ENCODE results near the gene MARCHF6. TPM values are rescaled to one million over a fixed set of nuclear protein-coding genes. Genes with fewer than 3 reads are reported as not detected.

MARCHF6 gene
- total RNA-seq = 100 to 1,000 TPM in 3 of 4 donors, 10 to 100 TPM in 1; 93.5 to 177 (median 111) TPM

DNA sequence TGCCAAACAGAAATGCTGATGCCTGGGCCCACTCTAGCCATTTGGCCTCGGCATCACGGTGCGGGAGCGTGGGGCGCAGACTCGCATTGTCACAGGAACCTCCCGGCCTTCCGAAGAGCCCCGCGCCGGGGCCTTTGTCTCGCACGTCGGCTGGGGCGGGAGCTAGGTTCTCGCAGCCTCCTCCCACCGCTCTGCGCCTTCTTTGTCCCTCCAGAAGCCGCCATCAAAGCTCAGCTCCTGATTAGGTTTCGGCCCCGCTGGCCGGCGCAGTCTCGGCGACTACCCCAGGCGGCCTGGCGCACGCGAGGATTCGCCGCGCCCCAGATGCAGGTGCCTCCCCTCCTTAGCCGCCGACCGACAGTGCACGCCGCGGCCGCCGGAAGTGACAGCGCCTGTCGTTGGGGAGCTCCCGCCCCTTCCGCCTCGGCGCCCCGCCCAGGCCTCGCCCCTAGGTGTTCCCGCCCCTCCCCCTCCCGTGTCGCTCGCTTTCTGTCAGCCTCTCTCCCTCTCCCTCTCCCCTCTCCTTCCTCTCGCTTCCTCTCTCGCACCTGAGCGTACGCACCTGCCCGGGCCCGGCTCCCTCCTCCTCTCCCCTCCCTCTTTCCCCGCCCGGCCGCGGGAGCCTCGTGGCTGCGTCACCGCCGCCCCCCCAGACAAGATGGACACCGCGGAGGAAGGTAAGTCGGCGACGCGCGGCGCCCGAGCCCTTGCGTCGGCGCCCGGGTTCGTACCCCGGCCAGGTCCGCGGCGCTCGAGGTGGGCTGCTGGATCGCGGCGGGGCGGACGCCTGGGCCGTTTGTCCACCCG is at the start of gene MARCHF6:
Gene MARCHF6, plus strand, starts transcription at position 455 of the 807 bp plus-strand sequence. Its CDS starts 204 bp downstream, at position 659.
- WGBS, 2 donors (ENCODE audit: low coverage in 1 of 2) = 0% methylated on average over 55 of the region's 92 CpGs; no CpG with 5 or more reads in 1 of the 2 donors
- H3K4me1 ChIP-seq = peaks cover 14 to 42% (median 25%) of the 10 kb centered on the region in 4 donors
- intact Hi-C loops (cut with DNase I; ENCODE audit: low total_unique reads) (no loop called here), in situ Hi-C loops (cut with MboI; ENCODE audit: low pct_ligation_motif_present in 1 of 4, low pct_unique_long_range_greater_than_20kb in 1 of 4, low sequenced_read_pairs in 3 of 4) (no loop called here)
- H3K27ac ChIP-seq = peak within 1 kb of the TSS; percentile 97 to 100 (median 99)
- no peaks in the 10 kb centered on the region for H3K9me3 ChIP-seq
- peak within 1 kb of the TSS; percentile 94 to 99 (median 97) for H3K4me3 ChIP-seq
- peak; percentile 97 to 98 (median 97) for TF ChIP-seq POLR2AphosphoS5 (IDR thresholded peaks at IDR 0.05)
- no peak for TF ChIP-seq EP300 (IDR thresholded peaks at IDR 0.05; ENCODE audit: low read depth)
- peak; percentile 94 for TF ChIP-seq POLR2A (IDR thresholded peaks at IDR 0.05)
- TF ChIP-seq, protein P1, sequence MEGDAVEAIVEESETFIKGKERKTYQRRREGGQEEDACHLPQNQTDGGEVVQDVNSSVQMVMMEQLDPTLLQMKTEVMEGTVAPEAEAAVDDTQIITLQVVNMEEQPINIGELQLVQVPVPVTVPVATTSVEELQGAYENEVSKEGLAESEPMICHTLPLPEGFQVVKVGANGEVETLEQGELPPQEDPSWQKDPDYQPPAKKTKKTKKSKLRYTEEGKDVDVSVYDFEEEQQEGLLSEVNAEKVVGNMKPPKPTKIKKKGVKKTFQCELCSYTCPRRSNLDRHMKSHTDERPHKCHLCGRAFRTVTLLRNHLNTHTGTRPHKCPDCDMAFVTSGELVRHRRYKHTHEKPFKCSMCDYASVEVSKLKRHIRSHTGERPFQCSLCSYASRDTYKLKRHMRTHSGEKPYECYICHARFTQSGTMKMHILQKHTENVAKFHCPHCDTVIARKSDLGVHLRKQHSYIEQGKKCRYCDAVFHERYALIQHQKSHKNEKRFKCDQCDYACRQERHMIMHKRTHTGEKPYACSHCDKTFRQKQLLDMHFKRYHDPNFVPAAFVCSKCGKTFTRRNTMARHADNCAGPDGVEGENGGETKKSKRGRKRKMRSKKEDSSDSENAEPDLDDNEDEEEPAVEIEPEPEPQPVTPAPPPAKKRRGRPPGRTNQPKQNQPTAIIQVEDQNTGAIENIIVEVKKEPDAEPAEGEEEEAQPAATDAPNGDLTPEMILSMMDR (IDR thresholded peaks at IDR 0.05) = peak in 2 of 5 experiments; percentile 21 to 30
- peak; percentile 98 for DNase-seq
- H3K27me3 ChIP-seq = no peaks in the 10 kb centered on the region
- no peaks in the 10 kb centered on the region for H3K36me3 ChIP-seq

DNA sequence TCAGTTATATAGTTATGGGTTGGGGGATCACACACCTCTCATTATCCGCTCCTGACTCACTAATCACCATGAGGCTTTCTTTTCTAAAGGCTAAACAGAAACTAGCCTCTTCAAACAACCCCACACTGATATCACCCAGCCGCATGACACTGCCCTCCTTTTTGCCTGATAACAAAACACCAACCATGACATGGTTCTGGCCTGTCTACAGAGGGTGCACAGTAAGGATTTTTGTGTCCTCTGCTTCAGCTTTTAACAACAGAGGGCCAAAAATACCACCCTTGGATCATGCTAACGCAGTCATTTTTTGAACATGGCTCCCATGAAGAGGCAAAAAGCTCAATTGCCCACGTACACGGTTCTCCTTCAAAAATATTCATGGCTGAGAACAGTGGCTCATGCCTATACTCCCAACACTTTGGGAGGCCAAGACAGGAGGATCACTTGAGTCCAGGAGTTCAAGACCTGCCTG is 49.8 kb upstream of the MARCHF6 start:
- H3K4me3 ChIP-seq = no peak overlapping the region
- peaks cover 8 to 60% (median 46%) of the 10 kb centered on the region in 4 donors for H3K4me1 ChIP-seq
- DNase-seq = no peak
- no peaks in the 10 kb centered on the region for H3K9me3 ChIP-seq
- TF ChIP-seq, protein P1 (IDR thresholded peaks at IDR 0.05) = no peak
- no peak for TF ChIP-seq EP300 (IDR thresholded peaks at IDR 0.05; ENCODE audit: low read depth)
- no peak for TF ChIP-seq POLR2A (IDR thresholded peaks at IDR 0.05)
- TF ChIP-seq POLR2AphosphoS5 (IDR thresholded peaks at IDR 0.05) = no peak
- H3K27me3 ChIP-seq = no peaks in the 10 kb centered on the region
- in situ Hi-C loops (cut with MboI; ENCODE audit: low pct_ligation_motif_present in 1 of 4, low pct_unique_long_range_greater_than_20kb in 1 of 4, low sequenced_read_pairs in 3 of 4) (no loop called here), intact Hi-C loops (cut with DNase I; ENCODE audit: low total_unique reads) (no loop called here)
- H3K27ac ChIP-seq = peak overlapping the region; percentile 81 to 89 (median 86)
- H3K36me3 ChIP-seq = no peaks in the 10 kb centered on the region
- WGBS, 2 donors (ENCODE audit: low coverage in 1 of 2) = 25 to 84% methylated on average over 2 to 5 of the region's 5 CpGs

DNA sequence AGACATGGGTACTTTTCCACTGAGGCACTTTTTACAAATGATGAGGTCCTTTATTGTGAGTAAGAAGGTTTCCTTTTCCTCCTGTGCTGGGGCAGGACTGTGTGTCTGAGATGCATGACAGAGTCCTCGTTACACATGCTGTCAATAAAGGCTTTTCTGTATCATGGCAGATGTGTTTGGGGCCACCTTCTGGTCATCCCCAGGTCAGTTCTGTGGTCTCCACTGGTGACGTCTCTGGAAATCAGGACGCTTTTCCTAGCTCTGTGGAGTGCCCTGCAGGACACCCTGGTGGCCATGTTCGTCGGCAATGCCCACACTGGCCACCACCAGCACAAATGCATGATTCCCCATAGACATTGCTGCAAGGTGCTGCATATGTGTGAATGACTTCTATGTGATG is 48.6 kb upstream of the MARCHF6 start:
- H3K4me3 ChIP-seq = no peak overlapping the region
- peaks cover 8 to 62% (median 46%) of the 10 kb centered on the region in 4 donors for H3K4me1 ChIP-seq
- no peak for DNase-seq
- no peak for TF ChIP-seq EP300 (IDR thresholded peaks at IDR 0.05; ENCODE audit: low read depth)
- TF ChIP-seq, protein P1 (IDR thresholded peaks at IDR 0.05) = peak in 1 of 5 experiments; percentile 22
- TF ChIP-seq POLR2AphosphoS5 (IDR thresholded peaks at IDR 0.05) = no peak
- no peak for TF ChIP-seq POLR2A (IDR thresholded peaks at IDR 0.05)
- peak overlapping the region; percentile 81 to 89 (median 88) for H3K27ac ChIP-seq
- intact Hi-C loops (cut with DNase I; ENCODE audit: low total_unique reads) (no loop called here), in situ Hi-C loops (cut with MboI; ENCODE audit: low pct_ligation_motif_present in 1 of 4, low pct_unique_long_range_greater_than_20kb in 1 of 4, low sequenced_read_pairs in 3 of 4) (no loop called here)
- 79% methylated on average over 5 of the region's 5 CpGs; no CpG with 5 or more reads in 1 of the 2 donors for WGBS, 2 donors (ENCODE audit: low coverage in 1 of 2)
- no peaks in the 10 kb centered on the region for H3K36me3 ChIP-seq
- no peaks in the 10 kb centered on the region for H3K27me3 ChIP-seq
- no peaks in the 10 kb centered on the region for H3K9me3 ChIP-seq

- H3K4me1 ChIP-seq = peaks cover 8 to 59% (median 42%) of the 10 kb centered on the region in 4 donors
- peak overlapping the region; percentile 81 to 89 (median 88) for H3K27ac ChIP-seq
- no peaks in the 10 kb centered on the region for H3K9me3 ChIP-seq
- 42 to 60% methylated on average over 5 of the region's 5 CpGs for WGBS, 2 donors (ENCODE audit: low coverage in 1 of 2)
- no peak for TF ChIP-seq EP300 (IDR thresholded peaks at IDR 0.05; ENCODE audit: low read depth)
- TF ChIP-seq POLR2A (IDR thresholded peaks at IDR 0.05) = peak; percentile 74
- TF ChIP-seq POLR2AphosphoS5 (IDR thresholded peaks at IDR 0.05) = peak; percentile 23 to 80 (median 65)
- H3K27me3 ChIP-seq = no peaks in the 10 kb centered on the region
- no peaks in the 10 kb centered on the region for H3K36me3 ChIP-seq
- intact Hi-C loops (cut with DNase I; ENCODE audit: low total_unique reads) = no loop called here
- H3K4me3 ChIP-seq = peak overlapping the region in 3 of 4 donors; percentile 37 to 63 (median 49)
- peak; percentile 30 for DNase-seq
- in situ Hi-C loops (cut with MboI; ENCODE audit: low pct_ligation_motif_present in 1 of 4, low pct_unique_long_range_greater_than_20kb in 1 of 4, low sequenced_read_pairs in 3 of 4) = no loop called here
Observed at GRCh38 chr5:10306114-10306513, 47.4 kb upstream of the MARCHF6 start.

All from transverse colon (tissue), 4 donors.